H1 (cell line): ENCODE results near the gene CAPG. TPM values are rescaled to one million over a fixed set of nuclear protein-coding genes. Genes with fewer than 3 reads are reported as not detected.
A peak's percentile ranks its signal among the peaks of the same experiment; 100 is the strongest.

Source experiments
- BCL11A ChIP-seq, 2 experiments: IDR thresholded peaks; one replicate each; pipeline ENCODE4 v1.6.1; 2011; ENCODE audit warnings: low read depth in 2 of 2, low read length in 2 of 2, mild to moderate bottlenecking in 2 of 2
- BRCA1 ChIP-seq: IDR thresholded peaks from 2 replicates; pipeline ENCODE4 v1.6.1; 2012; ENCODE audit warnings: low read depth, low read length, improper control_type of control experiment
- CBX8 ChIP-seq: fragments of 300-800, 300-1000 bp; sonication (generic); IDR thresholded peaks from 2 replicates; pipeline ENCODE4 v1.7.1; 2016; ENCODE audit warnings: low read depth, low read length, borderline replicate concordance
- CEBPB ChIP-seq: IDR thresholded peaks from 2 replicates; pipeline ENCODE4 v1.6.1; 2012; ENCODE audit warnings: low read depth, low read length
- CHD1 ChIP-seq: IDR thresholded peaks from 2 replicates; pipeline ENCODE4 v1.6.1; 2012; ENCODE audit warnings: low read depth, low read length, improper control_type of control experiment
- EGR1 ChIP-seq: IDR thresholded peaks from 2 replicates; pipeline ENCODE4 v1.6.1; 2011; ENCODE audit warnings: low read depth, low read length, borderline replicate concordance
- HDAC6 ChIP-seq: IDR thresholded peaks from one replicate; pipeline ENCODE4 v1.7.1; 2012; ENCODE audit warnings: low read depth, mild to moderate bottlenecking, inconsistent platforms, low read length, moderate library complexity
- JUND ChIP-seq: IDR thresholded peaks from 2 replicates; pipeline ENCODE4 v1.6.1; 2011; ENCODE audit warnings: mild to moderate bottlenecking, improper control_type of control experiment, low read length
- KDM5A ChIP-seq: fragments of 200-600 bp; IDR thresholded peaks from 2 replicates; pipeline ENCODE4 v1.7.1; 2012; ENCODE audit warnings: mild to moderate bottlenecking, low read length, inconsistent platforms, mixed read lengths
- POU5F1 ChIP-seq: IDR thresholded peaks from 2 replicates; pipeline ENCODE4 v1.6.1; 2011; ENCODE audit warnings: low read depth, mild to moderate bottlenecking, low read length, moderate library complexity
- RFX5 ChIP-seq: IDR thresholded peaks from 2 replicates; pipeline ENCODE4 v1.6.1; 2011; ENCODE audit warnings: low read depth, low read length, improper control_type of control experiment, borderline replicate concordance
- RNF2 ChIP-seq: fragments of 200-900, 300-1000 bp; sonication (generic); IDR thresholded peaks from 2 replicates; pipeline ENCODE4 v1.7.1; 2016; ENCODE audit warnings: borderline replicate concordance, low read depth, mild to moderate bottlenecking, antibody characterized with exemption, low read length; ENCODE audit not compliant: poor library complexity, severe bottlenecking; ENCODE audit errors: missing control alignments
- SIN3A ChIP-seq, 2 experiments: IDR thresholded peaks in 1 of 2; conservative IDR thresholded peaks in 1 of 2; 2 replicates each; pipeline ENCODE4 v1.6.1; 2011 to 2012; ENCODE audit warnings: low read length in 2 of 2, improper control_type of control experiment in 1 of 2, low read depth in 1 of 2, mild to moderate bottlenecking in 1 of 2
- SIRT6 ChIP-seq: IDR thresholded peaks from one replicate; pipeline ENCODE4 v1.7.1; 2012; ENCODE audit warnings: low read length, inconsistent platforms
- SIX5 ChIP-seq: IDR thresholded peaks from 2 replicates; pipeline ENCODE4 v1.6.1; 2011; ENCODE audit warnings: mild to moderate bottlenecking, low read depth, low read length
- SP2 ChIP-seq: IDR thresholded peaks from 2 replicates; pipeline ENCODE4 v1.6.1; 2012; ENCODE audit warnings: mild to moderate bottlenecking, low read length, inconsistent platforms
- SUZ12 ChIP-seq: fragments of 200-600 bp; sonication (generic); IDR thresholded peaks from 2 replicates; pipeline ENCODE4 v1.6.1; 2012; ENCODE audit warnings: mild to moderate bottlenecking, inconsistent platforms, low read length, moderate library complexity, mixed read lengths
- TAF7 ChIP-seq: optimal IDR thresholded peaks from 2 replicates; pipeline ENCODE3; 2011; ENCODE audit warnings: low read depth, mild to moderate bottlenecking, inconsistent platforms, low read length, moderate library complexity, borderline replicate concordance
- TBP ChIP-seq: IDR thresholded peaks from 2 replicates; pipeline ENCODE4 v1.6.1; 2011; ENCODE audit warnings: low read depth, low read length, improper control_type of control experiment
- TCF12 ChIP-seq: IDR thresholded peaks from 2 replicates; pipeline ENCODE4 v1.6.1; 2011; ENCODE audit warnings: low read depth, mild to moderate bottlenecking, low read length
- TEAD4 ChIP-seq: IDR thresholded peaks from 2 replicates; pipeline ENCODE4 v1.6.1; 2012; ENCODE audit warnings: low read depth, low read length, inconsistent platforms, mixed read lengths
- YY1 ChIP-seq: IDR thresholded peaks from 2 replicates; pipeline ENCODE4 v1.6.1; 2011; ENCODE audit warnings: low read depth, mild to moderate bottlenecking, low read length
- ZNF274 ChIP-seq: IDR thresholded peaks from 2 replicates; pipeline ENCODE4 v1.7.0; 2012; ENCODE audit warnings: low read length, borderline replicate concordance; ENCODE audit errors: extremely low read depth
- polyA plus RNA-seq, 7 experiments: library from polyadenylated mRNA; depleted of rRNA in 3 of 7; stranded (reverse) in 5 of 7; unstranded in 2 of 7; fragments of >200 nt in 5 of 7; fragments of 200-250 nt in 2 of 7; gene quantifications; 1 replicate in 5 of 7; 2 replicates in 1 of 7; 4 replicates in 1 of 7; pipeline versions ENCODE4 v1.2.1 to v1.2.3, GENCODE V29; 2011 to 2013; ENCODE audit warnings: missing spikeins in 2 of 7, mixed read lengths in 2 of 7
- total RNA-seq: library from RNA; stranded (reverse); fragmentation: NEBNext Ultra II Directional; extraction: Animal tissue kit (Norgen Biotek cat#: 25700); gene quantifications from 2 replicates; pipeline ENCODE4 v1.2.1, GENCODE V29; 2021
- TF ChIP-seq, protein P1 (sequence below): IDR thresholded peaks from 2 replicates; pipeline ENCODE4 v1.6.1; 2012; ENCODE audit warnings: inconsistent platforms
- TF ChIP-seq, protein P2 (sequence below): IDR thresholded peaks from 2 replicates; pipeline ENCODE4 v1.6.1; 2012; ENCODE audit warnings: inconsistent platforms

Gene CAPG
- total and polyA plus RNA-seq, 2 of the 8 experiments (the other 6 are each of a cell fraction or from before 2014, with no cell fraction given): 80.5 to 89.0 TPM

DNA sequence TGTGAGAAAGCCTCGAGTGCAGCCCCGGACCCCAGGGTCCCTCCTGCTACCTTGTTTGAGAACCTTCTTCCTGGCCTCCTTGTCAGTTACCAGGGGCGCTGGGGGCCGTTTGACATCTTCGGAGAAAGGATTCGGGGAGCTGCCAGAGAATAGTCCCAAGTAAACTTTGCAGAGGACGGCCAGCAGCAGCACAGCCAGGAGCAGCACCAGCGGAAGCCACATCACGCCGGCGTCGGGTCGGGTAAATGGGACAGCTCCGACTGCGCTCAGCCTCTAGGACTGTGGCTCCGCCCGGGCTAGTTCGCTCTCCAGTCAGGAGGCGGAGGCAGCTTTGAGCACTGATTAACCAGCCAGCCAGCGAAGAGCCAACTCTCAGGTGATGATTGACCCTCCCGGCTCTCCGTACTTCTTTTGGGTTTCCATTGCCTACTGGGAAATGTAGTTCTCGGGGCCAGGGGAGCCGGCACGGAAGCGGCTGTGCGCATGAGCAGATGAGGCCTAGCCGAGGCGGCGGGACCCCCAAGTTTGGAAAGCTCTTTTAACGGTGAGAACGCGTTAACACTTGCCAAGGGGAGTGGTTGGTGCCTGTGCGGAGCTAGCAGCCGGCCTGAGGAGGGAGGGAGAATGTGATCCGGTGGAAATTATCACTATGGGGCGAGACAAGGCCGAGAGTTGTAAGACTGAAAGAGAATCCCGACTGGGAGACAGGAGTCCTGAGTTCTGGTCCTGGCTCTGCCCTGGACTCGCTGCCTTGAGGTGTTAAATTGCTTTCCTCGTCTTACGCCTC, 55.7 kb downstream of the CAPG start, which contains the start of the genes ELMOD3 and RETSAT (continued):
- TF ChIP-seq SIN3A (conservative IDR thresholded peaks at IDR 0.05 in 1 of 2, IDR thresholded peaks at IDR 0.05 in 1 of 2; ENCODE audit: low read depth in 1 of 2, low read length in 2 of 2) (peak; percentile 36 to 95; a peak in 3 of 4 replicates), HDAC6 (no peak), RFX5 (no peak), BCL11A (IDR thresholded peaks at IDR 0.05; ENCODE audit: low read depth in 2 of 2, low read length in 2 of 2) (no peak), BRCA1 (no peak), TCF12 (0 out of 2 replicates have a peak, but pooled peaks have one; percentile 24), RNF2 (no peak), EGR1 (no peak), CHD1 (no peak), CBX8 (no peak), TBP (peak; percentile 93), TEAD4 (no peak), JUND (no peak), KDM5A (no peak), SIX5 (peak; percentile 92), TAF7 (peak; percentile 92), POU5F1 (no peak), SUZ12 (no peak), SIRT6 (no peak), ZNF274 (no peak), CEBPB (no peak; the same call in 1 of the 2 replicates), SP2 (no peak), YY1 (no peak)
- TF ChIP-seq, protein P1, sequence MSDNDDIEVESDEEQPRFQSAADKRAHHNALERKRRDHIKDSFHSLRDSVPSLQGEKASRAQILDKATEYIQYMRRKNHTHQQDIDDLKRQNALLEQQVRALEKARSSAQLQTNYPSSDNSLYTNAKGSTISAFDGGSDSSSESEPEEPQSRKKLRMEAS: 0 out of 2 replicates have a peak, but pooled peaks have one; percentile 31
- TF ChIP-seq, protein P2, sequence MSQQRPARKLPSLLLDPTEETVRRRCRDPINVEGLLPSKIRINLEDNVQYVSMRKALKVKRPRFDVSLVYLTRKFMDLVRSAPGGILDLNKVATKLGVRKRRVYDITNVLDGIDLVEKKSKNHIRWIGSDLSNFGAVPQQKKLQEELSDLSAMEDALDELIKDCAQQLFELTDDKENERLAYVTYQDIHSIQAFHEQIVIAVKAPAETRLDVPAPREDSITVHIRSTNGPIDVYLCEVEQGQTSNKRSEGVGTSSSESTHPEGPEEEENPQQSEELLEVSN: no peak
